ENCODE measurements around the gene CPNE9. TPM values are rescaled to one million over a fixed set of nuclear protein-coding genes. Genes with fewer than 3 reads are reported as not detected.

CPNE9 gene
- total and polyA plus RNA-seq, 2 experiments from 2014 or later, result 7.0 to 8.8 TPM

DNA sequence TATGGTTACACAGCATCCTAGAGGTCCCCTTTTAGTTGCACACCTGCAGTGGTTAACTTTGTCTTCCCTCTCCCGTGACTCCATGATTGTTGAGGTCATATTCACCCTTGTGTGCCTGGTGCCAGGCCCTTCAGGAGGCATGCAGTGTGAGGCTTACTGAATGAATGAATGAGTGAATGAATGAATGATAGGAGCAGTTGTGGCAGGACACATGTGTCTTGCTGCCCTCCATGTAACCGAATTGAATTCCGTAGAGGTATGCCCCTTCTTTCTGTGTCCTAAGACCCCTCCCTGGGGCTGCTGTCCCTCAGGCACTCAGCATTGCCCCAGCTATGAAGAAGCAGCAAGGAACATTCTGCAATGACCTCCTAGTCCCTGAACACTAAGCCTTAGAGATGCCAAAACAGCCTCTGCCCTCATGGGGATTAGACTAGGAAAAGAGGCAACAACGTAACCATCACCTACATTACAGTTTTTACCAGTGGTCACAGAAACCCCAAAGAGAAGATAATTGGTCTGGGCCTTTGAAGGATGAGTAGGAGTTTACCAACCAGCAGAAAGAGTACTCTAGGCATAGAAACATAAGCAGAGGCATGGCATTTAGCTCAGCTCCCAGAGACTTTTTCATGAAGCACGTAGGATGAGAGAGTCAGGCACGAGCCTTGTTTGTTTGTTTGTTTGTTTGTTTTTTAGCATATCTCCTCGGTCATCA is 22.5 kb upstream of the CPNE9 start (continued):
- TF ChIP-seq REST (IDR thresholded peaks at IDR 0.05; ENCODE audit: unreplicated experiment) (no peak), EZH2 (IDR thresholded peaks at IDR 0.05; ENCODE audit: low read depth, unreplicated experiment) (no peak), CREB1 (CRISPR knock-in tag; IDR thresholded peaks at IDR 0.05; ENCODE audit: low read depth) (no peak)

- DNase-seq (ENCODE audit: low spot score) (no peak), ATAC-seq (no peak; the same call in 1 of the 3 replicates)
- H3K36me3 Mint-ChIP-seq (ENCODE audit: low read depth), result peaks cover 60% of the 10 kb centered on the region
- Histone ChIP-seq H3K4me2 (no peak overlapping the region), H3K27ac (ENCODE audit: low read depth) (no peak overlapping the region), H3K27me3 (ENCODE audit: insufficient read depth) (no peaks in the 10 kb centered on the region), H3F3A (replicated peaks; ENCODE audit: low read depth) (no peaks in the 10 kb centered on the region), H3K79me2 (replicated peaks; ENCODE audit: insufficient read depth) (no peaks in the 10 kb centered on the region), H3K4me3 (no peak overlapping the region), H3K36me3 (ENCODE audit: insufficient read depth) (peaks cover 5% of the 10 kb centered on the region; the same call in 1 of the 2 replicates), H3K9me2 (ENCODE audit: insufficient read depth) (no peaks in the 10 kb centered on the region), H2AFZ (no peak overlapping the region), H4K20me1 (replicated peaks; ENCODE audit: insufficient read depth) (peaks cover 4% of the 10 kb centered on the region; the same call in 1 of the 2 replicates), H3K4me1 (ENCODE audit: insufficient read depth) (no peaks in the 10 kb centered on the region)
- no peaks in the 10 kb centered on the region; the same call in 2 of the 3 replicates for H3K4me1 Mint-ChIP-seq
- H3K27ac Mint-ChIP-seq, result no peak overlapping the region
- peaks cover 1% of the 10 kb centered on the region for H3K27me3 Mint-ChIP-seq (ENCODE audit: insufficient read depth, low read depth, poor library complexity)
- H3K9me3 Mint-ChIP-seq, result no peaks in the 10 kb centered on the region; the same call in 2 of the 3 replicates
- TF ChIP-seq NANOG (IDR thresholded peaks at IDR 0.05; ENCODE audit: borderline replicate concordance) (no peak), EZH2phosphoT487 (IDR thresholded peaks at IDR 0.05; ENCODE audit: unreplicated experiment) (no peak)
- H3K4me3 Mint-ChIP-seq, result no peak overlapping the region
Observed at GRCh38 chr3:9681723-9682081, 21.9 kb upstream of the CPNE9 start.

GRCh38 chr3:9682096-9682495 is 21.5 kb upstream of the CPNE9 start:
- Histone ChIP-seq H3K4me3 (no peak overlapping the region), H3K79me2 (replicated peaks; ENCODE audit: insufficient read depth) (no peaks in the 10 kb centered on the region), H3K4me1 (ENCODE audit: insufficient read depth) (no peaks in the 10 kb centered on the region), H3K4me2 (no peak overlapping the region), H3K9me2 (ENCODE audit: insufficient read depth) (no peaks in the 10 kb centered on the region), H3K36me3 (ENCODE audit: insufficient read depth) (peaks cover 5% of the 10 kb centered on the region; the same call in 1 of the 2 replicates), H4K20me1 (replicated peaks; ENCODE audit: insufficient read depth) (peaks cover 4% of the 10 kb centered on the region; the same call in 1 of the 2 replicates), H3K27me3 (ENCODE audit: insufficient read depth) (no peaks in the 10 kb centered on the region), H3F3A (replicated peaks; ENCODE audit: low read depth) (no peaks in the 10 kb centered on the region), H2AFZ (no peak overlapping the region), H3K27ac (ENCODE audit: low read depth) (no peak overlapping the region)
- no peak for ATAC-seq
- peaks cover 1% of the 10 kb centered on the region for H3K27me3 Mint-ChIP-seq (ENCODE audit: insufficient read depth, low read depth, poor library complexity)
- H3K9me3 Mint-ChIP-seq, result no peaks in the 10 kb centered on the region; the same call in 2 of the 3 replicates
- DNase-seq (ENCODE audit: low spot score), result no peak
- H3K36me3 Mint-ChIP-seq (ENCODE audit: low read depth), result peaks cover 61% of the 10 kb centered on the region
- no peak overlapping the region for H3K27ac Mint-ChIP-seq
- no peak overlapping the region for H3K4me3 Mint-ChIP-seq
- no peaks in the 10 kb centered on the region; the same call in 2 of the 3 replicates for H3K4me1 Mint-ChIP-seq
- no peak for TF ChIP-seq EZH2phosphoT487 (IDR thresholded peaks at IDR 0.05; ENCODE audit: unreplicated experiment)
- no peak for TF ChIP-seq ZNF114 (CRISPR knock-in tag; IDR thresholded peaks at IDR 0.05)
- no peak for TF ChIP-seq JUNB (IDR thresholded peaks at IDR 0.05; ENCODE audit: unreplicated experiment)
- TF ChIP-seq CTCF (conservative IDR thresholded peaks at IDR 0.05; ENCODE audit: low read depth in 2 of 2), result no peak
